Kidney epithelial cell (primary cell): ENCODE results near the gene RPP40. TPM values are rescaled to one million over a fixed set of nuclear protein-coding genes. Genes with fewer than 3 reads are reported as not detected.

ENCODE experiments used
- DNase-seq: peaks from one replicate; pipeline ENCODE4 v3.0.0-alpha.2; 2010; ENCODE audit warnings: low read depth
- H3K27me3 ChIP-seq: 2 replicates; pipeline ENCODE4 v1.6.0; 2011; ENCODE audit warnings: low read length; ENCODE audit not compliant: control insufficient read depth, insufficient read depth
- H3K36me3 ChIP-seq: 2 replicates; pipeline ENCODE4 v1.5.1; 2011; ENCODE audit warnings: low read length; ENCODE audit not compliant: control insufficient read depth, insufficient read depth
- H3K4me3 ChIP-seq: 2 replicates; pipeline ENCODE4 v1.5.1; 2011; ENCODE audit warnings: low read depth, mild to moderate bottlenecking, control low read depth, low read length
- total RNA-seq: library from RNA; depleted of rRNA; stranded (reverse); fragments of >200 nt; gene quantifications from 2 replicates; pipeline ENCODE4 v1.2.3, GENCODE V29; 2015
- TF ChIP-seq, protein P1 (sequence below): IDR thresholded peaks from 2 replicates; pipeline ENCODE4 v1.5.1; 2011; ENCODE audit warnings: mild to moderate bottlenecking, moderate library complexity, low read length, control low read depth, inconsistent platforms; ENCODE audit not compliant: insufficient read depth, poor library complexity, severe bottlenecking

RPP40 gene
- total RNA-seq, 1 donor from 2014 or later, result 16.0 TPM

DNA sequence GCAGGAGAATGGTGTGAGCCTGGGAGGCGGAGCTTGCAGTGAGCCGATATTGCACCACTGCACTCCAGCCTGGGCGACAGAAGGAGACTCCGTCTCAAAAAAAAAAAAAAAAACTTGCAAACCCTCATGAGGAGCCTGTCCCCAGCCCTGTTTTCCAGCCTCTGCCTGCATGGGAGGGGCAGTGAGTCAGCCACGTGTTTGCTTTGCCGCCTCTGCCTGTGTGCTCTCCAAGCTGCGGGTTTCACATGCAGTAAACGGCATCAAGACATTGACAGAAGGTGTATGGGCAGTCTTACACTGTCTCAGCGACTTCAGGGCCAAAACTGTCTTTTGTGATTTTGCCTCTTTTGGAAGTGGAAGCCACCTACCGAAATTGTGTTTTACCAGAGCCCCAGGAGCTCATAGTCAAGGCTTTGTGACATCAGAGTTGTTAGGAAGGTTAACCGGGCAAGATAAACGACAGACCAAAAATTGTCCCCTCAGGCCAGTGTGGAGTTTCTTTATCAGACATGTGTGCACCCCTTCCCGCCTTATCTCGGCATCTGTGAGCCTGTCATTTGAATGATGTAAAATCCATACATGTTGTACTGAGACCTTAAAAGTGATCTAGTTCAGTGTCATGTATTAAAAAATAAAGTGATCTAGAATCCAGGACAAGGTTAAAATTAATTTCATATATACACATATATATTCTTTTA lies 52.9 kb downstream of the RPP40 start:
- no peak overlapping the region for H3K4me3 ChIP-seq
- DNase-seq, result no peak
- no peaks in the 10 kb centered on the region for H3K27me3 ChIP-seq
- H3K36me3 ChIP-seq, result peaks cover 1% of the 10 kb centered on the region
- TF ChIP-seq, protein P1, sequence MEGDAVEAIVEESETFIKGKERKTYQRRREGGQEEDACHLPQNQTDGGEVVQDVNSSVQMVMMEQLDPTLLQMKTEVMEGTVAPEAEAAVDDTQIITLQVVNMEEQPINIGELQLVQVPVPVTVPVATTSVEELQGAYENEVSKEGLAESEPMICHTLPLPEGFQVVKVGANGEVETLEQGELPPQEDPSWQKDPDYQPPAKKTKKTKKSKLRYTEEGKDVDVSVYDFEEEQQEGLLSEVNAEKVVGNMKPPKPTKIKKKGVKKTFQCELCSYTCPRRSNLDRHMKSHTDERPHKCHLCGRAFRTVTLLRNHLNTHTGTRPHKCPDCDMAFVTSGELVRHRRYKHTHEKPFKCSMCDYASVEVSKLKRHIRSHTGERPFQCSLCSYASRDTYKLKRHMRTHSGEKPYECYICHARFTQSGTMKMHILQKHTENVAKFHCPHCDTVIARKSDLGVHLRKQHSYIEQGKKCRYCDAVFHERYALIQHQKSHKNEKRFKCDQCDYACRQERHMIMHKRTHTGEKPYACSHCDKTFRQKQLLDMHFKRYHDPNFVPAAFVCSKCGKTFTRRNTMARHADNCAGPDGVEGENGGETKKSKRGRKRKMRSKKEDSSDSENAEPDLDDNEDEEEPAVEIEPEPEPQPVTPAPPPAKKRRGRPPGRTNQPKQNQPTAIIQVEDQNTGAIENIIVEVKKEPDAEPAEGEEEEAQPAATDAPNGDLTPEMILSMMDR, result no peak

DNA sequence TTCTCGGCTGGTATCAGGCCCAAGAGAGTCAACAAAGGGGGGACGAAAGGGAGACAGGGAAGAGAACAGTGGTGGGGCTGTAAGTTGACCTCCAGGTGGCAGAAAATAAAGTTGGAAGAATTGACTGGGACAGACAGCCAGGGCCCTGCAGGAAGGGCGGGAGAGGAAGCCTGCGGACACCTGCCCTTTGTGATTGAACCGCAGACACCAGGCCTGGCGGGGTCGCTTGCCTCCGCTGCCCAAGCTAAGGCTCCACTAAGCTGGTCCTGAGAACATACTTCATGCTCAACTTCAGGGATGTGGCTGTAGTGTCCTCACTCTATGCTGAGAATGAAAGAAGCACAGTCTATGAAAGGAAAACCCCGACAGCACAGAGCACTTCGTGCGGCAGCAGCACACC lies 53.8 kb downstream of the RPP40 start:
- DNase-seq, result no peak
- Histone ChIP-seq H3K4me3 (no peak overlapping the region), H3K27me3 (no peaks in the 10 kb centered on the region), H3K36me3 (peaks cover 1% of the 10 kb centered on the region)
- TF ChIP-seq, protein P1, result no peak

DNA sequence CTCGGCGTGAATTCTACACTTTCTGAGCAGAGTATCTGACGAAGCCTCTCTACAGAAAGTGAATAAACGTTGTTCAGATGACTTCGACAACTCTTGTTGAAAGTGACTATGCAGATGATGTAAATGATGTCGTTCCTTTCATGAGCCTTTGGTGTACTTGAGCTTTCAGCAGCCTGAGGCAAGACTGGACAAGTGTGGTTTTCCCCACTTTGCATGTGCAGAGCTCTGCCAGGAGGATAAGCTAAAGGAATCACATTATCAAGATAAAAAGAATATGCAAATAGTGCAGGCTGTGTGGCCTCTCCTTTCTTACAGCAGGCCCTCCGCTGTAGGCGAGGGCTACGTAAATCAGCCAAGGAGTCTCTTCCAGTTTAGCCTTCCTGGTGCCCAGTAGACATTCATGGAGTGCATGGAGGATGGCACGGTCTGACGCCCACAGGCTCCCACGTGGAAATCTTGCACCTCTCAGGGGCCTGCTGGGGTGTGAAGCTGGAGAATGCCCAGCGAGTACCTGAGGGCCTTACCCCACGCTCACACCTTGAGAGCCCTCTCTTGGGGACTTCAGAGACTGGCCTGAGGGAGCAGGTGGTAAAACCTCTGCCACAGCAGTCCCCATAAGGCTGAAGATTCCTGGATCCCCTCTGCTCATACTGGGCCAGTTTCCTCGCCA lies 54.9 kb downstream of the RPP40 start:
- TF ChIP-seq, protein P1, result no peak

DNA sequence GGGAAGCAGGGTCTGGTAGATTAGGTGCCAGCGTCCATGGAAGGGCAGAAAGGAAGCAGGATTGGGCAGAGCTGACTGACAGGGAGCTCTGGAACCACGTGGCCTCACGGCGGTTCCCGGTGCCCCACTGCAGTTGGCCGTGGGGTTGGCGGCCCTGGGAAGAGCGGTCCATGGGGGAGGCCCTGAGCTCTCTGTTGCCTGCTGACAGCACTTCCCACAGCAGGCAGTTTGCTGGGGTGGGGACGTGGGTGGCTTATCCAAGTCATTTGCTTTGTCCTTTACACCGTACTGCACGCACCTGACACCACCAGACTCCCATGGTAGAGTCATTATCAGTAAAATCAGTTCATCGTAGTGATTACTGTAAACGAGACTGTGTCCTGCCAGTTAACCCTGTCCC lies 56.1 kb downstream of the RPP40 start:
- DNase-seq, result no peak
- Histone ChIP-seq H3K4me3 (no peak overlapping the region), H3K36me3 (no peaks in the 10 kb centered on the region), H3K27me3 (no peaks in the 10 kb centered on the region)
- TF ChIP-seq, protein P1, result no peak

More for the DNA sequence above, 54.9 kb downstream of the RPP40 start:
- H3K4me3 ChIP-seq, result no peak overlapping the region
- H3K36me3 ChIP-seq, result peaks cover 1% of the 10 kb centered on the region
- DNase-seq, result no peak
- H3K27me3 ChIP-seq, result no peaks in the 10 kb centered on the region

DNA sequence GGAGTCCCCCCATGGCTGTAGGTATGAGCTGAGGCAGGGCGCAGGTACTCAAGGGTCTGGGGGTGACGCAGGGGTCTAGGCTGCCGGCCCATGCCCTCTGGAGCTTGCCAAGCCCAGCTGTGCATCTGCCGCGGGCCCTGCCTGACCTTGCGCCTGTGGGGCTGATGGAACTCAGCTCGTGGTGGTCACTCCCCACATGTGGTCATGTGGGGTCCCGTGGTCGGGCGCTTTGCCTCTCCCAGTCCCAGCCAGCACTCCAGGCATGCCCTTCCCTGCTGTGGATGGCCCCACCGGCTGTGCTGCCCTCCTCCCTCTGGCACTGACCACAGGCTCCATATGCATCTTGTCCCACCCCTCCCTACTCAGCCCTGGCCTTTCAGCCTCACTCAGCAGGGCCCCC lies 57.3 kb downstream of the RPP40 start:
- no peak for DNase-seq
- Histone ChIP-seq H3K36me3 (no peaks in the 10 kb centered on the region), H3K4me3 (no peak overlapping the region), H3K27me3 (no peaks in the 10 kb centered on the region)
- TF ChIP-seq, protein P1, result no peak

Other genes with a start within 250 kb of the RPP40 start
- 45.8 and 46.7 TPM in 2 replicates for gene CDYL, start 227.6 kb downstream of the RPP40 start, total RNA-seq
- 0.96 and 2.1 TPM in 2 replicates for gene PPP1R3G, start 81.3 kb upstream of the RPP40 start, total RNA-seq